ENCODE measurements around the gene KDM4D.

KDM4D gene

GRCh38 chr11:94987378-94987777 is 13.9 kb downstream of the KDM4D start:
- no peak overlapping the region for H3K27ac ChIP-seq (ENCODE audit: low read length)
- H3K79me2 ChIP-seq (ENCODE audit: low read length), result no peaks in the 10 kb centered on the region
- no peaks in the 10 kb centered on the region for H4K20me1 ChIP-seq (ENCODE audit: insufficient read depth, low read length)
- H3K9ac ChIP-seq (ENCODE audit: low read length), result no peak overlapping the region
- H2AFZ ChIP-seq (ENCODE audit: low read depth, low read length), result no peak overlapping the region
- H3K36me3 ChIP-seq (replicated peaks; ENCODE audit: low read depth, low read length), result no peaks in the 10 kb centered on the region
- H3K4me2 ChIP-seq (ENCODE audit: low read length), result no peak overlapping the region
- H3K9me3 ChIP-seq (ENCODE audit: insufficient read depth, low read length), result no peaks in the 10 kb centered on the region
- H3K27me3 ChIP-seq (ENCODE audit: low read depth, low read length), result no peaks in the 10 kb centered on the region
- TF ChIP-seq EZH2phosphoT487 (IDR thresholded peaks at IDR 0.05; ENCODE audit: low read depth), result no peak
- TF ChIP-seq CTCF (IDR thresholded peaks at IDR 0.05; ENCODE audit: low read depth, low read length), result no peak
- H3K4me1 ChIP-seq (ENCODE audit: low read length), result no peaks in the 10 kb centered on the region
- no peak overlapping the region for H3K4me3 ChIP-seq (ENCODE audit: low read length)

GRCh38 chr11:94988748-94989147 is 15.2 kb downstream of the KDM4D start:
- Histone ChIP-seq H3K27me3 (ENCODE audit: low read depth, low read length) (no peaks in the 10 kb centered on the region), H3K27ac (ENCODE audit: low read length) (no peak overlapping the region), H3K36me3 (replicated peaks; ENCODE audit: low read depth, low read length) (no peaks in the 10 kb centered on the region), H3K4me3 (ENCODE audit: low read length) (no peak overlapping the region), H3K4me1 (ENCODE audit: low read length) (no peaks in the 10 kb centered on the region), H3K9me3 (ENCODE audit: insufficient read depth, low read length) (no peaks in the 10 kb centered on the region), H3K9ac (ENCODE audit: low read length) (no peak overlapping the region), H3K79me2 (ENCODE audit: low read length) (no peaks in the 10 kb centered on the region), H3K4me2 (ENCODE audit: low read length) (no peak overlapping the region), H2AFZ (ENCODE audit: low read depth, low read length) (no peak overlapping the region), H4K20me1 (ENCODE audit: insufficient read depth, low read length) (no peaks in the 10 kb centered on the region)
- TF ChIP-seq EZH2phosphoT487 (IDR thresholded peaks at IDR 0.05; ENCODE audit: low read depth) (no peak), CTCF (IDR thresholded peaks at IDR 0.05; ENCODE audit: low read depth, low read length) (no peak)

- no peaks in the 10 kb centered on the region for H3K4me1 ChIP-seq (ENCODE audit: low read length)
Measured at GRCh38 chr11:94993400-94993943, 20.0 kb downstream of the KDM4D start.

GRCh38 chr11:94997437-94997836 is 23.9 kb downstream of the KDM4D start:
- H3K9me3 ChIP-seq (ENCODE audit: insufficient read depth, low read length), result no peaks in the 10 kb centered on the region
- H3K4me1 ChIP-seq (ENCODE audit: low read length), result no peaks in the 10 kb centered on the region
- H2AFZ ChIP-seq (ENCODE audit: low read depth, low read length), result no peak overlapping the region
- H4K20me1 ChIP-seq (ENCODE audit: insufficient read depth, low read length), result no peaks in the 10 kb centered on the region
- no peak overlapping the region for H3K4me3 ChIP-seq (ENCODE audit: low read length)
- no peak overlapping the region for H3K4me2 ChIP-seq (ENCODE audit: low read length)
- H3K27me3 ChIP-seq (ENCODE audit: low read depth, low read length), result no peaks in the 10 kb centered on the region
- no peak overlapping the region for H3K9ac ChIP-seq (ENCODE audit: low read length)
- no peaks in the 10 kb centered on the region for H3K36me3 ChIP-seq (replicated peaks; ENCODE audit: low read depth, low read length)
- H3K79me2 ChIP-seq (ENCODE audit: low read length), result no peaks in the 10 kb centered on the region
- no peak overlapping the region for H3K27ac ChIP-seq (ENCODE audit: low read length)
- TF ChIP-seq EZH2phosphoT487 (IDR thresholded peaks at IDR 0.05; ENCODE audit: low read depth) (no peak), CTCF (IDR thresholded peaks at IDR 0.05; ENCODE audit: low read depth, low read length) (peak; percentile 14; the same call in 1 of the 2 replicates)

More at GRCh38 chr11:94993400-94993943, 20.0 kb downstream of the KDM4D start:
- H4K20me1 ChIP-seq (ENCODE audit: insufficient read depth, low read length), result no peaks in the 10 kb centered on the region
- H3K36me3 ChIP-seq (replicated peaks; ENCODE audit: low read depth, low read length), result no peaks in the 10 kb centered on the region
- no peak overlapping the region for H3K4me2 ChIP-seq (ENCODE audit: low read length)
- no peak for TF ChIP-seq CTCF (IDR thresholded peaks at IDR 0.05; ENCODE audit: low read depth, low read length)
- TF ChIP-seq EZH2phosphoT487 (IDR thresholded peaks at IDR 0.05; ENCODE audit: low read depth), result no peak
- no peaks in the 10 kb centered on the region for H3K79me2 ChIP-seq (ENCODE audit: low read length)
- no peaks in the 10 kb centered on the region for H3K27me3 ChIP-seq (ENCODE audit: low read depth, low read length)
- H3K9ac ChIP-seq (ENCODE audit: low read length), result no peak overlapping the region
- H2AFZ ChIP-seq (ENCODE audit: low read depth, low read length), result no peak overlapping the region
- H3K4me3 ChIP-seq (ENCODE audit: low read length), result no peak overlapping the region
- H3K27ac ChIP-seq (ENCODE audit: low read length), result no peak overlapping the region
- H3K9me3 ChIP-seq (ENCODE audit: insufficient read depth, low read length), result no peaks in the 10 kb centered on the region
